ENCODE data around the gene MYH13.

Gene MYH13

GRCh38 chr17:10372906-10373305 lies at the start of gene MYH13:
MYH13 (minus strand) TSS chr17:10373006; CDS start chr17:10364530, 8,476 bp downstream.
- in situ Hi-C loops (cut with MboI; ENCODE audit: low sequenced_read_pairs), result no loop called here

DNA sequence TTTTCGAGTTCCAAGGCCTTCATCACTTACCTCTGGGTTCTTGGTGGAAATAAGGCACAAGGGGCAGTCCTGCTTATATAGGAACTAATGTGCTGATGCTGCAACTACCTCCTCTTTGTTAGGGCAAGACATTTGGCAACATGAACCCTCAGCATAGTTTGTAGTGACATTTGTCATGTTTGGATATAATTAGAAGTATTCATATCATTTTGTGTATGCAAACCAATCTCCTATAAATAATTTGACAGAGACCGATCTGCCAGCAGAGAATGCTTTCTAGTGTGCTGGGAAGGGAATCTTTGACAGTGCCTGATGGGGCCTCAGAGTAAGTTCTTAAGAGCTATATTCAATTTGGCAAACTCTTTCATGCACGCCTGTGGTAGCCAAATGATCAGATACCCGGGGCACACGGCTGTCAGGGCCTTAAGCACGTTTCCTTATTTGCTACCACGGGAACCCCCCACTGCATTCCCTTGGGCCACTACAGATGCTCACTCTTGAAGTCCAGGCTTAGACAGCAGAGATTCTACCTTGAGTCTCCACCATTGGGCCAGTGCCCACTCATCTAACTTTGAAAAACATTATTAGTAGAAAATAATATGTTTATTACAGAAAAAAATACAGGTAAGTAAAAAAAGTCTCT lies 49.2 kb upstream of the MYH13 start, which contains the start of gene MYH8:
Gene MYH8, minus strand, starts transcription at position 51 of the 643 bp plus-strand sequence. CDS start 1,723 bp downstream, outside the sequence.
- in situ Hi-C loops (cut with MboI; ENCODE audit: low sequenced_read_pairs), result no loop called here

GRCh38 chr17:10421211-10421610 lies 48.4 kb upstream of the MYH13 start:
- in situ Hi-C loops (cut with MboI; ENCODE audit: low sequenced_read_pairs), result no loop called here

- in situ Hi-C loops (cut with MboI; ENCODE audit: low sequenced_read_pairs), result no loop called here
These were observed 48.0 kb upstream of the MYH13 start for GRCh38 chr17:10420811-10421210.

- in situ Hi-C loops (cut with MboI; ENCODE audit: low sequenced_read_pairs), result no loop called here
These were observed 44.6 kb upstream of the MYH13 start for GRCh38 chr17:10417431-10417830.

DNA sequence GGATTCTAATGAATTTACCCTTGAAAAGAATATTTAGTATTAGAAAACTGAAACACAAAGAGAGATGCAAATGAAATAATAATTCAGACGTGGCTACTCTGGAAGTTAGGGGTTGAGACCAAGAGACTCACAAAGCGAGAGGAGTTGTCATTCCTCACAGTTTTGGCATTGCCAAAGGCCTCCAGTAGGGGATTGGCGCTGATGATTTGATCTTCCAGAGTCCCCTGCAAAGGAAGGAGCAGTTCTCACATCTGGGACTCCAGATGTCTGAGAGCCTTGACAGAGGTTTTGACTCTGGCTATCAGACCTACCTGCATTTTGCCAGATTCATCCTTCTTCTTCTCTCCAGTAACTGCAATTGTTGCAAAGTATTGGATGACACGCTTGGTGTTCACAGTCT lies 42.4 kb upstream of the MYH13 start:
- in situ Hi-C loops (cut with MboI; ENCODE audit: low sequenced_read_pairs), result no loop called here

DNA sequence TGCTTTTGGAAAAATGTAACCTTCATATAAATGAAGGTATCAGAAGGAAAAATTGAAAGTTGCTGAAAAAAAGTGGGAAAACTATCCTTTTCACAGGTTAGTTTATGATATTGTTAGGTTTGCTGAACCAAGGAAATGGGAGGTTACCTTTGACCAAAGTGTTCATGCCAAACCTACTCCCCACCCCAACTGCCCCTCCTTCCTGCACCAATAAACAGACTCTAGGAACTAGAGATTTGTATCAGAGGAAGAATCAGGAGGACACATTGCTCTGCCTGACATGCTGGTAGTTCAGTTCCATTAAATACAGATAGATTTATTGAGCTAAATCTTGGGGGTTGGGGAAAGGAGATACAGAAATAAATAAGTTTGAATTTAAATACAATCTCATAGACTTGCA lies 30.8 kb upstream of the MYH13 start:
- in situ Hi-C loops (cut with MboI; ENCODE audit: low sequenced_read_pairs), result no loop called here

DNA sequence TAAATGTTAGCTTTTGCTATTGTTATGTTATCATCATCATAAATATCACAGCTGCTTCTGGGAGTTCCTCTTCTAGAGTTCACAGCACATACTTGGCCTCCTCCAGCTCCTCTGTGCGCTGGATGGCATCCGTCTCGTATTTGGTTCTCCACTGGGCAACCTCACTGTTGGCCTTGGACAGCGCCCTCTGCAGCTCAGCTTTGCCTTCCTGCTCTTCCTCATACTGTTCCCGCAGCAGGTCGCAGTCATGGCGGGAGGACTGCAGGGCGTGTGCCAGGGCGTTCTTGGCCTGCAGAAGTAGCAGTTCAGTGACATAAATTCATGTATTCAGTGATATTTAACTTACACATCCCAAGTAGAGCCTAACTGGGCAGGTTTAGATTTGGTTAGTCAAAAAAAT lies 25.5 kb upstream of the MYH13 start:
- in situ Hi-C loops (cut with MboI; ENCODE audit: low sequenced_read_pairs), result no loop called here

- in situ Hi-C loops (cut with MboI; ENCODE audit: low sequenced_read_pairs), result no loop called here
These were observed 23.8 kb upstream of the MYH13 start for GRCh38 chr17:10396524-10397163.

DNA sequence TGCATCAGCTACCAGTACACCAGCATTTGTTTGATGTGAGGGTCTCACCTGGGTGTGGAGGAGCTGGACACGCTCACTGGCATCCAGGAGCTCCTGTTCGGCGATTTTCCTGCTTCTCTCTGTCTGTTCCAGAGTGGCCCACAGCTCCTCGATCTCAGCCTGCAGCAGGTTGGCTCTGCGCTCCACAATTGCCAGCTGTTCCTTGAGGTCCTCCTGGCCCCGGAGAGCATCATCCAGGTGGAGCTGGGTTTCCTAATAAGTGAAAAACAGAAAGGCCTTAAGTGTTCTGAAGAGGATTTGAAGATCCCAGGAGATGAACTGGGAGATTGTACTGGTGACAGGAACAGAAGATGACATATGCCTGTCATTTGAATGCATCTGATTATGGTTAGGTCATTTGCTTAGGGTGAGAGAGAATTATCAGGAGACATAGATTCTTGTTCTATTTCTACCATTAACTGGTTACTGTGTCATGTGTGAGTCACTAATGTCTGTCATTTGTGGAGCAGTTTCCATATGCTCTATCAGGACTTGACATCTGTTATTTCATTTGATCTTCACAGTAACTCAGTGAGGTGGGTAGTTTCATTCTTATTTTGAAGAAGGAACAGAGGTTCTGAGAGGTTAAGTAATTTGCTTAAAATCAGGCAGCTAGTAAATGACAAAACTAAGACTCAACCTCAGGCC lies 21.5 kb upstream of the MYH13 start:
- in situ Hi-C loops (cut with MboI; ENCODE audit: low sequenced_read_pairs), result no loop called here

GRCh38 chr17:10392880-10393279 lies 20.1 kb upstream of the MYH13 start:
- in situ Hi-C loops (cut with MboI; ENCODE audit: low sequenced_read_pairs), result no loop called here

- in situ Hi-C loops (cut with MboI; ENCODE audit: low sequenced_read_pairs), result no loop called here
These were observed 13.1 kb upstream of the MYH13 start for GRCh38 chr17:10385871-10386270.

- in situ Hi-C loops (cut with MboI; ENCODE audit: low sequenced_read_pairs), result no loop called here
These were observed 11.4 kb upstream of the MYH13 start for GRCh38 chr17:10384175-10384574.

GRCh38 chr17:10380631-10381408 lies 8.0 kb upstream of the MYH13 start:
- in situ Hi-C loops (cut with MboI; ENCODE audit: low sequenced_read_pairs), result no loop called here

GRCh38 chr17:10370016-10370608 lies 2.7 kb downstream of the MYH13 start:
- in situ Hi-C loops (cut with MboI; ENCODE audit: low sequenced_read_pairs), result no loop called here

GRCh38 chr17:10369239-10369638 lies 3.6 kb downstream of the MYH13 start:
- in situ Hi-C loops (cut with MboI; ENCODE audit: low sequenced_read_pairs), result no loop called here

DNA sequence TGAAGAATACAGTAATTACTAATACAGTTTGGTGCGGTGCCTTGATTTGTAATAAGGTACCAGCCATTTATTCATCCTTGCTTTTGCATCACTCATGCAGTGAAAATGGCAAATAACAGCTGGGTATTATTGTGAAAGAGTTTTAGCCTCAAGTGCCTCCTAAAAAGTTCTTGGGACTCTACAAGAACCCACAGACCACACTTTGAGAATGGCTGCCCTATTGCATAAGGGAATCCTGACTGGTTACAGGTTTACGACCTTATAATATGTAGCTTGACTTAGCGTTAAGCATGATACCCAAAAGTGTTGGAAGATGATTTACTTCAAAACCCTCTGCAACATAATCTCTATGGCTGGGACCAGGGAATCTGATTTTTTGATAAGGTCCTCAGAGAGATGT lies 4.2 kb downstream of the MYH13 start:
- in situ Hi-C loops (cut with MboI; ENCODE audit: low sequenced_read_pairs), result no loop called here

DNA sequence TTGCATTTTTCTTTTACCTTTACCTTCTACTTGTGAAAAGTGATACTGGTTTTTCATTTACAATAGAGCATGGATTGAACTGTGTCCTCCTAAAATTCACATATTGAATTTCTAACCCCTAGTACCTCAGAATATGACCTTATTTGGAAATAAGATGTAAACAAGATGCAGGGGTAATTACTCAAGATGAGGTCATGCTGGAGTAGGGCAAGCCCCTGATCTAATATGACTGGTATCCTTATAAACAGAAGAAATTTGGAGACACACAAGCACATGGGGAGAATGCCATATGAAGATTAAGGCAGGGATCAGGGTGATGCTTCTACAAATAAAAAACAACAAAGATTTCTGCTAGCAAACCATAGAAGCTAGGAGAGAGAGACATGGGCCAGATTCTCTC lies 12.2 kb downstream of the MYH13 start:
- in situ Hi-C loops (cut with MboI; ENCODE audit: low sequenced_read_pairs), result no loop called here

DNA sequence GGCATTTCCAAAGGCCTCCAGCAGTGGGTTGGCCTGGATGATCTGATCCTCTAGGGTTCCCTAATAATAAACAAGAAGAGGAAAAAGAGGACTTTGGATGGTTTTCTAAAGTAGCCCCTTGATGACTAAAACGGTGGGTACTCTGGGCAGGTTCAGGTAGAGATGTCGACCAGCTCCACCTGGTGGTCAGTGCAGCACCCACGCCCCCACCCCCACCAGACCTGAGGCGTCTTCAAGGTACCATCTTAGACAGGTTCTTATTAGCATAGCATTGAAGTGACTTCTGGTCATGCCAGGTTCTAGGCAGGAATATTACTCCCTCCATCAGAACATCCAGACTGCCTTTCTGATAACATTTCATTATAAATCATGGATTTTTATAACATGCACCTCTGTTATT lies 15.0 kb downstream of the MYH13 start:
- in situ Hi-C loops (cut with MboI; ENCODE audit: low sequenced_read_pairs), result no loop called here

GRCh38 chr17:10354651-10355050 lies 18.2 kb downstream of the MYH13 start:
- in situ Hi-C loops (cut with MboI; ENCODE audit: low sequenced_read_pairs), result no loop called here

GRCh38 chr17:10352893-10353292 lies 19.9 kb downstream of the MYH13 start:
- in situ Hi-C loops (cut with MboI; ENCODE audit: low sequenced_read_pairs), result no loop called here
